GM12878 (cell line): ENCODE results near the gene EYA4.

Source experiments
- POLR2AphosphoS5 ChIP-seq: IDR thresholded peaks from 2 replicates; pipeline ENCODE4 v1.6.1; 2011; ENCODE audit warnings: mild to moderate bottlenecking, low read length, inconsistent platforms
- TF ChIP-seq, protein P1 (sequence below): fragments of 450-650 bp; IDR thresholded peaks from 2 replicates; pipeline ENCODE4 v1.6.1; 2017; ENCODE audit warnings: mild to moderate bottlenecking, low read depth, inconsistent platforms; ENCODE audit not compliant: poor library complexity, severe bottlenecking

DNA sequence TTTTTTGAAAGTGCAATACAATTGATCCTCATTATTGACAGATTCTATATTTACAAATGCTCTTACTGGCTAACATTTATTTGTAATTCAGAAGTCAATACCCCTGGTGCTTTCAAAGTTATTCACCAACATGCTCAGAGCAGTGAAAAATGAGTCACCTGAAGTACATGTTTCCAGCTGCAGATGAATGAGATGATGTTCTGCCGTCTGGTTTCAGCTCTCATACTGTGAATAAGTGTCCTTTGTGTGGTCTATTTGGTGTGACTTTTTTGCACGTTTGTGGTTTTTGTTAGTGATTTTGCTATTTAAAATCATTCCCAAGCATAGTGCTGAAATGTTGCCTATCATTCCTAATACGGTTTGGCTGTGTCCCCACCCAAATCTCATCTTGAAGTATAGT is 22.3 kb upstream of the EYA4 start:
- no peak for TF ChIP-seq POLR2AphosphoS5
- TF ChIP-seq, protein P1, sequence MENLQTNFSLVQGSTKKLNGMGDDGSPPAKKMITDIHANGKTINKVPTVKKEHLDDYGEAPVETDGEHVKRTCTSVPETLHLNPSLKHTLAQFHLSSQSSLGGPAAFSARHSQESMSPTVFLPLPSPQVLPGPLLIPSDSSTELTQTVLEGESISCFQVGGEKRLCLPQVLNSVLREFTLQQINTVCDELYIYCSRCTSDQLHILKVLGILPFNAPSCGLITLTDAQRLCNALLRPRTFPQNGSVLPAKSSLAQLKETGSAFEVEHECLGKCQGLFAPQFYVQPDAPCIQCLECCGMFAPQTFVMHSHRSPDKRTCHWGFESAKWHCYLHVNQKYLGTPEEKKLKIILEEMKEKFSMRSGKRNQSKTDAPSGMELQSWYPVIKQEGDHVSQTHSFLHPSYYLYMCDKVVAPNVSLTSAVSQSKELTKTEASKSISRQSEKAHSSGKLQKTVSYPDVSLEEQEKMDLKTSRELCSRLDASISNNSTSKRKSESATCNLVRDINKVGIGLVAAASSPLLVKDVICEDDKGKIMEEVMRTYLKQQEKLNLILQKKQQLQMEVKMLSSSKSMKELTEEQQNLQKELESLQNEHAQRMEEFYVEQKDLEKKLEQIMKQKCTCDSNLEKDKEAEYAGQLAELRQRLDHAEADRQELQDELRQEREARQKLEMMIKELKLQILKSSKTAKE = no peak
